NOMO-1 treated with dmso at 0.1 percent for 144 hours (cell line): ENCODE data around the gene KLHL17.
A peak's percentile ranks its signal among the peaks of the same experiment; 100 is the strongest.
"Not testable (repeated sequence)": the region's sequence is repeated elsewhere in the genome, so short reads cannot be mapped to it uniquely, and the experiment has no call there.

Experiments
- DNase-seq: peaks from one replicate; lab custom pipeline; 2025; ENCODE audit not compliant: unreplicated experiment; lab: John Stamatoyannopoulos, UW

Gene KLHL17

GRCh38 chr1:966704-967300, 6.4 kb downstream of the KLHL17 start:
- peak; percentile 28 for DNase-seq

GRCh38 chr1:967466-968343, 7.3 kb downstream of the KLHL17 start:
- no peak for DNase-seq

GRCh38 chr1:969260-969855, 9.0 kb downstream of the KLHL17 start:
- DNase-seq: no peak

DNA sequence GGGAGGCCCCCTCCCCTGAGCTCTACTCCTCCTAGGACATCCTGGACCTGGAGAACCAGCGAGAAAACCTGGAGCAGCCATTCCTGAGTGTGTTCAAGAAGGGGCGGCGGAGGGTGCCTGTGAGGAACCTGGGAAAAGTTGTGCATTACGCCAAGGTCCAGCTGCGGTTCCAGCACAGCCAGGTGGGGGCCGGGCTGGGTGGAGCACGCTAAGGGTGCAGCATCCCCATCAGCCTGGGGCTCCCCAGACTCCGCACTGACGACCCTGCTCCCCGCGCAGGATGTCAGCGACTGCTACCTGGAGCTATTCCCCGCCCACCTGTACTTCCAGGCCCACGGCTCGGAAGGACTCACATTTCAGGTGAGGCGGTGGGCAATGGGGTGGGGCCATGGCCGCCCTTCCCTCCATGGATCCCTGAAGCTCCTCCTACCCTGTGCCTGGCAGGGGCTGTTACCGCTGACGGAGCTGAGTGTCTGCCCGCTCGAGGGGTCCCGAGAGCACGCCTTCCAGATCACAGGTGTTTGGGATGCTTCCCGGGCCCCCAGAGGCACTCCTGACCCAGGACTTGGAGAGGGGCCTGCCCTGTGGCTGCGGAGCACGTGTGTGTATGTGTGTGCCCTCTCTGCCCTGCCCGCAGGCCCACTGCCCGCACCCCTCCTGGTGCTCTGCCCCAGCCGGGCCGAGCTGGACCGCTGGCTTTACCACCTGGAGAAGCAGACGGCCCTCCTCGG, 10.0 kb downstream of the KLHL17 start:
- DNase-seq: no peak

DNA sequence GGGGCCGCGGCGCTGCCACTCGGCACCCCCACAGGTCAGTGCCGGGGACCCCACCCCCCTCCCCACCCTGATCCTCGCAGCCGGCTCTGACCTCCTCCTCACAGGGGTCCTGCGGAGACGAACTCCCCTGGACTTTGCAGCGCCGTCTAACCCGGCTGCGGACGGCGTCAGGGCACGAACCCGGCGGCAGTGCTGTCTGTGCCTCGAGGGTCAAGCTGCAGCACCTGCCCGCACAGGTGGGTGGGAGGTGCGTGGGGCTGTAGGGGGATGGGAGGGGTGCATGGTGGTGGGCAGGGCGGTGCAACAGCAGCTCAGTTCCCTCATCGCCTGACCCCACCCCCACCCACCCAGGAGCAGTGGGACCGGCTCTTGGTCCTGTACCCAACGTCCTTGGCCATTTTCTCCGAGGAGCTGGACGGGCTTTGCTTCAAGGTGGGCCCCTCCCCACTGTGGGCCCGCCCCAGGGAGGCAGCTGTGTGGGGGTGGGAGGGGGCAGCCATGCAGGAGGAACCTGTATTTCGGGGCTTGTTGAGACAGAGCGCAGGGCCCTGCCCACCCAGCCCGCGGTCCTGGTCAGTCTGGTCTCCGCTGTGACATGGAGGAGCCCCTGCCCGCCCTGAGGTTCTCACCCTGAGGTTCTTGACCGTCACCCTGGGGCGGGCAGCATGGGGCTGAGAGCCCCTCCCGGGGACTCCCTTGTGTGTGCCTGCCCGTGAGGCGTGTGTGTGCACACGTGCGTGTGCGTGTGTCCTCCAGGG, 10.8 kb downstream of the KLHL17 start:
- no peak for DNase-seq

- DNase-seq: no peak
These were observed 11.5 kb downstream of the KLHL17 start for GRCh38 chr1:971751-972506.

DNA sequence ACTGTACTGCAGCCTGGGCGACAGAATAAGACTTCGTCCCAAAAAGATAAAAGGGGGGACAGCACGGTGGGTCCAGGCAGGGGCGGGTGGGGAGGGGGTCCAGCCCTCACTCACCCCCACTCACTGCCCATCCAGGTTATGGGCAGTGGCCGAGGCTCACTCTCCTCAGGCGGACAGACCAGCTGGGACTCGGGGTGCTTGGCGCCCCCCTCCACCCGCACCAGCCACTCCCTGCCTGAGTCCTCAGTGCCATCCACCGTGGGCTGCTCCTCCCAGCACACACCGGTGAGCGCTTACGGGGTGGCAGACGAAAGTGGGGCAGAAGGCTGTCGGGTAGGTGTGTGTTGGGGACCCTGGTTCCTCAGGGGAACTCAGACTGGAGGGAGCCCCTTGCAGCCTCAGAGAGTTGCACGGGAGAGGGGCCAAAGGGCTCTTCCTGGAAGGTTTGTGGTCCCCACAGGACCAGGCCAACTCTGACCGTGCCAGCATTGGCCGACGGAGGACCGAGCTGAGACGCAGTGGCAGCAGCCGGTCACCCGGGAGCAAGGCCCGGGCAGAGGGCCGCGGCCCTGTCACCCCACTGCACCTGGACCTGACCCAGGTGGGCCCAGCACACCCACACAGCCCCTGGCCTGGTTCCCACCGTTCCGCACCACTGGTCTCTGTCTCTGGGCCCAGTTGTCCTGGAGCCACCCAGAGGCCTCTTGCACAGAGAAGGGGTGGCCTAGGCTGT, 12.5 kb downstream of the KLHL17 start:
- DNase-seq: no peak

DNA sequence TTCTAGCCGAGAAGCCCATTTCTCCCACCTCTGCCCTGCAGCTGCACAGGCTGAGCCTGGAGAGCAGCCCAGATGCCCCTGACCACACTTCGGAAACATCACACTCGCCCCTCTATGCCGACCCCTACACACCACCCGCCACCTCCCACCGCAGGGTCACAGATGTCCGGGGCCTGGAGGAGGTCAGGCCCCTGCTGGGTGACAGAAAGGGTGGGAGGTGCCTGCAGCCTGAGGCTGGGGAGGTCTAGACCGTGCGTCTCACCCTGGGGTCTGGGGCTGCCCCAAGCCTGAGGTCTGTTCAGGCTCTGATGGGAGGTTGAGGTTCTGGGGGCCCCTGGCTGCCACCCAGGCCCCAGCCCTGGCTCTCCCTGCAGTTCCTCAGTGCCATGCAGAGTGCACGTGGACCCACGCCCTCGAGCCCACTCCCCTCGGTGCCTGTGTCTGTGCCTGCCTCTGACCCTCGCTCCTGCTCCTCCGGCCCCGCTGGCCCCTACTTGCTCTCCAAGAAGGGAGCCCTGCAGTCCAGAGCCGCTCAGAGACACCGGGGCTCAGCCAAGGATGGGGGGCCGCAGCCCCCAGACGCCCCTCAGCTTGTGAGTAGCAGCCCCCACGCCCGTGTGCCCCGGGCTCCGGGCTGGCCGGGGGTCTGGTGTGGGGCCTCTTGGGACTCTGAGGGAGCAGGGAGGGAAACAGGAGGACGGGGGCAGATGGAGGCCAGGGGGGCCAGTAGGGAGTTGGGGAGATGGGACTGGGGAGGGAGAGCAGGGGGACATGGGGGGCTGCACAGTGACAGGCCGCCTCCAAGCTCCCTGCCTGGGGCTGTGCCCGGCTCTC, 13.3 kb downstream of the KLHL17 start:
- DNase-seq: no peak

- no peak for DNase-seq
These were observed 13.9 kb downstream of the KLHL17 start for GRCh38 chr1:974293-974640.

GRCh38 chr1:974687-975328, 14.4 kb downstream of the KLHL17 start:
- DNase-seq: no peak

DNA sequence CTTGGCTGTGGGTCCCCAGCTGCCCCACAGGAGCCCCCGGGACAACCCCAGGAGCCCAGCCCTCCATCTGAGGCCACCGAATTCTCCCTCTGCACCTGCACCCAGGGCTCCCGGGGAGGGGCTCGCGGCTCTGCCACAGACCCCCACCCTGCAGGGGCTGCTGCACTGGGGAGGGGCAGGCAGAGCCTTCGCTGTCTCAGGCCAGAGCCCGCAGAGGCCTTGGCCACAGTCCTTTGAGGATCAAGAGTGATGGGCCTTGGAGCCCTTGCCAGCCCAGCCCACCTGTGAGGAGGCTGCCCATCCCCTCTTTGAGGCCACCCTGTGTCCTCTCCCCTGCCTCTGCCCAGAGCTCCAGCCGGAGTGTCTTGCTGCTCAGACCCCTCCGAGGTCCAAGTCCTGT, 15.0 kb downstream of the KLHL17 start:
- DNase-seq: no peak

DNA sequence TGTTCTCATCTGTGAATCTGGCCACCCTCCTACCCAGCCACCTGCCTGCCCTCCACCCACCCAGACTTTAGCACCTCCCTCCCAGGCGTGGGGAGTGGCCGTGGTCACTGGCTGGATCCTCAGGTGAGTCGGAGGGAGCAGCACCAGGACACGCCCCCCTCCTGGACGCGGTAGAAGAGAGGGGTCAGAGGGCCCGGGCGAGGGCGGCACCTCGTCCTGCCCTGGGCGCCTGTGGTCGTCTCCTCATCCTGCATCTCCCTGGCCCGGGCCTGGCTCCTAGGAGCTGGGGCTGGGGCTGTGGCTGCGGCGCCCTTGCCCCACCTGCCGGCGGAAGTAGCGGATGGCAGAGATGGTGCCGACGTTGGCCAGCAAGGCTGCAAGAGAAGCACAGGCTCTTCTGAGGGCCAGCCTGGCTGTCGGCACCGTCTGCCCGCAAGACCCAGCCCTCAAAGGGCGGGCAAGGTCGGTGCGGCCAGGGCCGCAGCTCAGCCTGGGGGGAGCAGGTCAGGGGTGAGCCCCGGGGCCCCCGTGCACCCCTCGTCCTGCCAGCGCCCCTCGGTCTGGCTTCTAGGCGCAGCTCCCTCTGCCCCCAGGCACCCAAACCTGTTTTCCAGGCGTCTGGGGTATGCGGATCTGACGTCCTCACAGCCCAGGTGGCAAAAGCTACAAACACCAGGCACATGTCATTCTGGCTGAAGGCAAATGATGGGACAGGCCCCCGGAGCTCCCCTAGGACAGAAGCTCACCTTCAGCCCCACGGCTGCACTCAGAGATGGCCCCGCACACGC, 15.7 kb downstream of the KLHL17 start:
- peak; percentile 41 for DNase-seq

GRCh38 chr1:976791-977190, 16.4 kb downstream of the KLHL17 start:
- not testable (repeated sequence) for DNase-seq

GRCh38 chr1:978069-978834, 17.9 kb downstream of the KLHL17 start:
- no peak for DNase-seq

GRCh38 chr1:978835-979743, 18.7 kb downstream of the KLHL17 start:
- DNase-seq: no peak

DNA sequence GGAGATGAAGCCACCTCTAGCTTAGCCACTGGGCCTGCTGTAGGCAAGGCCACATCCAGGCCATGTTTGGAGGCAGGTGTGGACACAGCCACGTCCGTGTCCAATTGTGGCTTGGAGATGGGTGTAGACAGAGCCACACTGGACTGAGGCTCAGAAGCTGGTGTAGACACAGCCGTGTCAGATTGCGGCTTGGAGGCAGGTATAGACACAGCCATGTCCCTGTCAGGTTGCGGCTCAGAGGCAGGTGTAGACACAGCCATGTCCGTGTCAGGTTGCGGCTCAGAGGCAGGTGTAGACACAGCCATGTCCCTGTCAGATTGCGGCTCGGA, 19.3 kb downstream of the KLHL17 start:
- DNase-seq: no peak
